Dendritic cell treated with granulocyte-macrophage colony-stimulating factor and Interleukin-4, amounts not matched to agents 40 ng/mL and 50 ng/mL, for 4 days (primary cell): ENCODE results near the gene DHRS3.

Experiments used
- H3K27ac Mint-ChIP-seq: one replicate; pipeline ENCODE4 v1.8.0; 2022; ENCODE audit warnings: mild to moderate bottlenecking, mixed read lengths
- H3K27me3 Mint-ChIP-seq: one replicate; pipeline ENCODE4 v1.8.0; 2022; ENCODE audit warnings: mild to moderate bottlenecking, mixed read lengths
- H3K36me3 Mint-ChIP-seq: one replicate; pipeline ENCODE4 v1.8.0; 2022; ENCODE audit warnings: low read depth, mixed read lengths
- H3K4me1 Mint-ChIP-seq: one replicate; pipeline ENCODE4 v1.8.0; 2022; ENCODE audit warnings: low read depth, mixed read lengths
- H3K4me3 Mint-ChIP-seq: one replicate; pipeline ENCODE4 v1.8.0; 2022; ENCODE audit warnings: mild to moderate bottlenecking, moderate library complexity, mixed read lengths
- H3K9me3 Mint-ChIP-seq: one replicate; pipeline ENCODE4 v1.8.0; 2022; ENCODE audit warnings: mixed read lengths
- intact Hi-C: fragments of 100-400 bp; cut with micrococcal nuclease; formaldehyde crosslinking; loops from one replicate; pipeline ENCODE4 v1.15.0; 2022

The DHRS3 gene

DNA sequence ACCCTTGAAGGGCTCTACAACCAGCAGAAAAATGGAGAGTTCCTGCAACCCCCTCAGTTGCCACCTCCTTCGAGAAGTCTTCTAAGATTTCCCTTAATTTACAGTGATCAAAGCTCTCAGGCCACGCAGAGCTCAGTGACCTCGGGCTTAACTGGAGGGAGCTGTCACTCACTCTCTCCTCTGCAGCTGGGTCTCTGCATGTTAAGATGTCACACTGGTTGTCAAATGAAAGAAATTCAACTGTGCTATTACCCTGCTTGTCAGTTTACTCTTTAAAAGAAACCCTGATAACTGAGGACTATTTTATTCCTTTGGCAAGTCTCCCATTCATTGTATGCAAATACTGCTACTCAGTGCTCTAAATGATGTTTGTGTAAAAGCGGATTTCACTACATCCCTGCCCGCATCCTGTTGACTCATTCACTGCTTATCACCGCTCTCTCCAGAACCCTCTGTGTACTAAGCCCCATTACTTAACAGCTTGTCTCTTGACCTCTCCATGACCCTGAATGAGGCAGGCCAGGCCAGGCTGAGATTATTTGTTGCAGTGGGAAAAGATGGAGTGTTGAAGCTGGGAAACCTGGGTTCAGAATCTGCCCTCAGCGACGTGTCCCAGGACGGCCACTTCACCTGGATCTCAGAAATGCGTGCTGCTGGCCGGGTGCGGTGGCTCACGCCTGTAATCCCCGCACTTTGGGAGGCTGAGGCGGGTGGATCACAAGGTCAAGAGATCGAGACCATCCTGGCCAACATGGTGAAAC lies 13.7 kb downstream of the DHRS3 start:
- intact Hi-C loops, result no loop called here
- H3K27ac Mint-ChIP-seq, result peak overlapping the region; percentile 39

DNA sequence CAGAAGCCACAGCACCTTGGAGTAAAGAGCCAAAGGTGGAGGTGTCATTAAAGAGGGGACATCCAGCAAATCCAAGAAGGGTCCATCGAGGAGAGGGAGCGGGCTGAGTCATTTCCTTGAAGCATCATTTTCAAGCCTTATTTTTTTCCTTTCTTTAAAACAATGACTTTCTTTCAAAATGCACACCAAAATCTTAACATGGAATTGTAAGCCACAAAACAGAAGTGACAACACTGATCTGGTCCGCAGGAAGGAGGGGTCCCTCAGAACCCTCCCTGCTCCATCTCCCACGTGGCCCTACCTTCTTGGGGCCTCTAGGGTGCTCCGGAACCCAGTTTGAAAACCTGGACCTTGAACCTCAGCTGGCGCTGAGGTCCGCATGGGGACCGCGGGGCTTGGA lies 14.8 kb downstream of the DHRS3 start:
- peaks cover 46% of the 10 kb centered on the region for H3K4me1 Mint-ChIP-seq
- H3K9me3 Mint-ChIP-seq, result peaks cover 9% of the 10 kb centered on the region
- intact Hi-C loops, result no loop called here
- peaks cover 5% of the 10 kb centered on the region for H3K36me3 Mint-ChIP-seq
- peak overlapping the region; percentile 26 for H3K27ac Mint-ChIP-seq
- H3K27me3 Mint-ChIP-seq, result peaks cover 29% of the 10 kb centered on the region
- H3K4me3 Mint-ChIP-seq, result no peak overlapping the region

More for the DNA sequence above, 13.7 kb downstream of the DHRS3 start:
- peaks cover 6% of the 10 kb centered on the region for H3K36me3 Mint-ChIP-seq
- H3K4me1 Mint-ChIP-seq, result peaks cover 46% of the 10 kb centered on the region
- peaks cover 9% of the 10 kb centered on the region for H3K9me3 Mint-ChIP-seq
- no peak overlapping the region for H3K4me3 Mint-ChIP-seq
- peaks cover 28% of the 10 kb centered on the region for H3K27me3 Mint-ChIP-seq

DNA sequence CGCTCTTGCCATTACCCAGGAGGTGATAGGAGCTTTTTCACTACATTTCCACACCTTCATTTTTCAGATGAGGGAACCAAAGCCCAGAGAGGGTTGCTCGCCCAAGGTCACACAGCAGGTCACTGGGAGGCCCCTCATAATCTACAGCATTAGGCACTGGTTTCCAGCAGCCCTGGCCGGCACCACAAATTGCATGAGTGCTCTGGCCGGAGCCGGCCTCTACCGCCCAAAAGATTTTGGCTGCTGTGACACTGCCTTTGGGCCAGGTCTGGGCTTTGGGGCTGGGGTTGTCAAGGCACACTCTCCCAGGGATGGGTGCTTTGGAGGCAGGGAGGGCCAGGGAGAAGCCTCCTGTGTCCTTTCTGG lies 15.4 kb downstream of the DHRS3 start:
- intact Hi-C loops, result loop anchor here (1.0 kb wide), 1 partner anchor 14 kb away; no protein-coding TSS in a partner anchor
- H3K4me3 Mint-ChIP-seq, result no peak overlapping the region
- H3K36me3 Mint-ChIP-seq, result no peaks in the 10 kb centered on the region
- H3K9me3 Mint-ChIP-seq, result peaks cover 7% of the 10 kb centered on the region
- H3K4me1 Mint-ChIP-seq, result peaks cover 52% of the 10 kb centered on the region
- peak overlapping the region; percentile 26 for H3K27ac Mint-ChIP-seq
- peaks cover 34% of the 10 kb centered on the region for H3K27me3 Mint-ChIP-seq

DNA sequence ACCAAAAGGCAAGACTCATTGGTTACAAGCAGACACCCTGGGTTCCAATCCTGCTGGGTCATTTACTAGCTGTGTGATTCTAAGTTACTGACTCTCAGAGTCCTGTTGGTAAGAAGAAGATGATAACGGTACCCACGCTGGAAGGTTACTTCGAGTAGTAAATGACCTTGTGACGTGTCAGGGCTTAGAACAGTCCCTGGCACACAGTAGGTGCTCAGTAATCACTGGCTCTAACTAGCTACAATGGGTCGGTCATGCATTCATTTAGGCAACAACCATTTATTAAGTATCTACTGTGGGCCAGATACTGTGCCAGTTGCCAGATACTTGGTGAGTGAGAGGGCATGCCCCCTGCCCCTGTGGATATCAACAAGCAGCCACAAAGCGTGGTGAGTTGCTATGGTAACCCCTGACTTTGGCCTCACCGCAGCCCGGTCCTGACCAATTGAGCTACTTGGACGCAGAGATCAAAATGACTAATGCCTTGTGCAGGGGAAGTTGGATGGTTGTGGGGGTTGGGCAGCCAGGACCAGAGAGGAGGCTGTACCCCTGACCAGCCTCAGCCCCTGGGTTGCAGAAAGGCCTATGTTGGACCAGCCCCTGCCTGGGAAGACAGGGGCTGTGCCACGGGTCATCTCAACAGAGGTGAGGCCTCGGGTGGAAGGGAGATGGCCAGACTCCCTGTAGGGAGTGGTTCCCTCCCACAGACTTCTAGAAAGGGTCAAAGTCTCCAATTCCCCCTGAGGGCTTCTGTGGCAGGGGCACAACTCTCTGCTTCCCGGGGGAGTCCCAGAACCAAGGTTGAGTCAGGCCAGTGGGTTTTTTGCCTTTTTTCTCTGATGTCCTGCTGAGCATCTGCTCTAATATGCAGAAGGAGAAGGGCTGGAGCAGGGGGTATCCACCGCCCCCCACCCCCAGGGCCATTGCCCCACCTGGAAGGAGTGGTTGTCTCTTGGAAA lies 16.0 kb downstream of the DHRS3 start:
- intact Hi-C loops, result loop anchor here (1.0 kb wide), 1 partner anchor 14 kb away; no protein-coding TSS in a partner anchor
- Mint-ChIP-seq H3K4me3 (no peak overlapping the region), H3K9me3 (peaks cover under 1% of the 10 kb centered on the region), H3K27ac (peak overlapping the region; percentile 17), H3K27me3 (peaks cover 39% of the 10 kb centered on the region), H3K36me3 (no peaks in the 10 kb centered on the region), H3K4me1 (peaks cover 58% of the 10 kb centered on the region)

DNA sequence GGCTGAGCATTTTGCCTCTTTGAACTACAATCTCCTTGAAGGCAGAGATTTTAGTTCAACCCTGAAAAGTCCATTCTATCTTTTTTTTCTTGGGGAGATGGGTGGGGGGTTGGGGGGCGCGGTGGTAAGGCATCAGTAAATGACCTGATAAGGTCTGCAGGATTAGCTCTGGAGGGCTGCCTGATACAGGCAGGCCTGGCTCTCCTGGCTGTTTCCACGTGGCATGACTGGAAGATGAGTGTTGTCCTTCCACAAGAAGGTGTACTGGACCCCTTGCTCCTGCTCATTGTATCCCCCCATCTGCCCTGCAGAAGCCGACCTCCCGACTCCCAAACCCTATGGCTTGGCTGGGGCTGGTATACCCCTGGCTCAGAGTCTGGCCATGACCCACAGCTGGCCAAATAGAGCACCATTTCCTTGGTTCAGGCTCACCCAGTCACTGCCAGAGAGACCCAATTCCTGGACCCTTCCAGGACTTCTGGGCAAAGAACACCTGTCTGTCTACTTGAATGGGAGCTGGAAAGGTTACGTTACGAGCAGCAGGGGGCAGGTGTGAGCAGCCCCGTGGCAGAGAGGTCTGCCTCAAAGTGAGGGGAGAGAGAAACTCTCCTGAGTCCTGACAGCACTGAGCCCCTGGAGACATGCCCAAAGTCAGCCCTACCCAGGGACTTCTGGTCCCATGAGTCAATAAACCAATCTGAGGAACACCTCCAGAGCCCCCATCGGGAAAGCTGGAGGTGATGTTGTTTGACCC lies 17.0 kb downstream of the DHRS3 start:
- no peaks in the 10 kb centered on the region for H3K9me3 Mint-ChIP-seq
- intact Hi-C loops, result no loop called here
- H3K36me3 Mint-ChIP-seq, result no peaks in the 10 kb centered on the region
- peaks cover 64% of the 10 kb centered on the region for H3K4me1 Mint-ChIP-seq
- peak overlapping the region; percentile 30 for H3K27ac Mint-ChIP-seq
- H3K4me3 Mint-ChIP-seq, result no peak overlapping the region
- H3K27me3 Mint-ChIP-seq, result peaks cover 39% of the 10 kb centered on the region

DNA sequence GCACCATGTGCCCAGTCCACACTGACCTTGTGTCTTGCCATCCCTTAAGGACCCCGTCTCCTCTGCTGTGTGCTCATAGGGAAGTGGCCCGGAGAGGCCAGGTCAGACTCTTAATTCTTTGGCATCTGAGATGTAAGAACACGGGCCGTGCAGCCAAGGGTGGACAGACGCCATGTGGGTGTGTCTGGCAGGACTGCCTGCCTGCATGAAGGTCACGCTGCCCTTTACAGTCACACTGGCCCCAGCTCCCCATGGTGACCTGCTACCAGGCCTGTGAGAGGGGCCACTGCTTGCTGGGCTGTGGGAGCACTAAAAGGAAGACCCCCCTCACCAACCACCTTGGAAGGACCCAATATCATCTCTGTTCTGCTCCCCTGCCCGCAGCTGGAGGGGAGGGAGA lies 17.7 kb downstream of the DHRS3 start:
- Mint-ChIP-seq H3K4me3 (no peak overlapping the region), H3K27ac (no peak overlapping the region), H3K36me3 (no peaks in the 10 kb centered on the region), H3K9me3 (no peaks in the 10 kb centered on the region), H3K4me1 (peaks cover 64% of the 10 kb centered on the region), H3K27me3 (peaks cover 43% of the 10 kb centered on the region)
- intact Hi-C loops, result no loop called here

DNA sequence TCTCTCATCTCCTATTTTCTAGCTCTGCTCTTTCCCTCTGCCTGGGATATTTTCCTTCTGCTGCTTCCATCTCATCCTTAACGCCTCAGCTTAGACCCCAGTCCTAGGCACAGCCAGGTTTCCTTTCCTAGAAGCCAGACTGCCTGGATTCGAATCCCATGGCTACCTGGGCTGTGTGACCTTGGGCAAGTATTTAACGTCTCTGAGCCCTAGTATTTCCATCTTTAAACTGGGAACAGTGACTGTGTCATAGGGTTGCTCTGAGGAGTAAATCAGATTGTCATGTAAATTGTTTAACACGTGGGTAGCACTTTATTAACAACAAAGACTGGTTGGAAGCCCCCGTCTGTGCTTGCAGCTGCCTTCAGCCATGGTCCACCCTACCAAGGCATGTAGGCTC lies 18.4 kb downstream of the DHRS3 start:
- no peak overlapping the region for H3K27ac Mint-ChIP-seq

DNA sequence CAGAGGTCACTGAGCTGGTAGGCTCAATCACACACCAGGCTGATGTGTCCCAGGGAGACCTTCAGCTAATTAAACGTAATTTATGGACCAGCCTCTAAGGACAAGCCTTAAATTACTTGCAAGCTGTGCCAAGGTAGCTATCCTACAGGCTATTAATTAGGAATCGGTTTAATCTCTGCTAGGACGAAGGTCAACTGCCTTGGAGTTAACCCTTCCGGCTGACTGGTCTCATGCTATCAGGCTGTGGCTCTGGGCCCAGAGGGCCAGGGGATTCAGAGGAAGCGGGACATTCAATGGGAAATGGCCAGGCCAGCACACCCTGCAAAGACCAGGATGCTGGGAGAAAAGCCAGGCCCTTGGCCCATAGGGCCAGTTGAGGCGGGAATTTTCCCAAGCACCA lies 19.0 kb downstream of the DHRS3 start:
- Mint-ChIP-seq H3K4me1 (peaks cover 69% of the 10 kb centered on the region), H3K9me3 (no peaks in the 10 kb centered on the region), H3K36me3 (no peaks in the 10 kb centered on the region), H3K4me3 (no peak overlapping the region), H3K27ac (no peak overlapping the region), H3K27me3 (peaks cover 55% of the 10 kb centered on the region)
- intact Hi-C loops, result no loop called here

More for the DNA sequence above, 18.4 kb downstream of the DHRS3 start:
- Mint-ChIP-seq H3K36me3 (no peaks in the 10 kb centered on the region), H3K27me3 (peaks cover 49% of the 10 kb centered on the region), H3K4me1 (peaks cover 69% of the 10 kb centered on the region), H3K4me3 (no peak overlapping the region), H3K9me3 (no peaks in the 10 kb centered on the region)
- intact Hi-C loops, result no loop called here

DNA sequence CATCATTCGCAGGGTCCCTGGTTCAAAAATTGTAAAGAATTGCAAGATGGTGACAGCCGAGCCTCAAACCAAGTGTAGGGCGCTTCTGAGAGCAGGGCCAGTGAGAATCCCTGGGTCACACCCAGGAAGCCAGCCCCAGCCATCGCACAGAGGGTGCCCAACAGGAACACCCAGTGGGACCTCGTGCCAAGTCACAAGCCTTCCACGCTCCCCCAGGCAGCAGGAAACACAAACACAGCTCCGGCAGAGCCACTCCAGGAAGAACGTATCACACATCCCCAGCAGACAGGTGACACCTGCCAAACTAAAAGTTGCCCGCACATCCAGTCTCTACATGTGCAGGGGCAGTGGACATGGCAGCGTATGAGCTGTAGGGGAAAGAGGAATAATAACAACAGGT lies 20.2 kb downstream of the DHRS3 start:
- H3K27me3 Mint-ChIP-seq, result peaks cover 56% of the 10 kb centered on the region
- H3K27ac Mint-ChIP-seq, result no peak overlapping the region
- H3K36me3 Mint-ChIP-seq, result no peaks in the 10 kb centered on the region
- intact Hi-C loops, result no loop called here
- no peaks in the 10 kb centered on the region for H3K9me3 Mint-ChIP-seq
- H3K4me3 Mint-ChIP-seq, result no peak overlapping the region
- H3K4me1 Mint-ChIP-seq, result peaks cover 64% of the 10 kb centered on the region

DNA sequence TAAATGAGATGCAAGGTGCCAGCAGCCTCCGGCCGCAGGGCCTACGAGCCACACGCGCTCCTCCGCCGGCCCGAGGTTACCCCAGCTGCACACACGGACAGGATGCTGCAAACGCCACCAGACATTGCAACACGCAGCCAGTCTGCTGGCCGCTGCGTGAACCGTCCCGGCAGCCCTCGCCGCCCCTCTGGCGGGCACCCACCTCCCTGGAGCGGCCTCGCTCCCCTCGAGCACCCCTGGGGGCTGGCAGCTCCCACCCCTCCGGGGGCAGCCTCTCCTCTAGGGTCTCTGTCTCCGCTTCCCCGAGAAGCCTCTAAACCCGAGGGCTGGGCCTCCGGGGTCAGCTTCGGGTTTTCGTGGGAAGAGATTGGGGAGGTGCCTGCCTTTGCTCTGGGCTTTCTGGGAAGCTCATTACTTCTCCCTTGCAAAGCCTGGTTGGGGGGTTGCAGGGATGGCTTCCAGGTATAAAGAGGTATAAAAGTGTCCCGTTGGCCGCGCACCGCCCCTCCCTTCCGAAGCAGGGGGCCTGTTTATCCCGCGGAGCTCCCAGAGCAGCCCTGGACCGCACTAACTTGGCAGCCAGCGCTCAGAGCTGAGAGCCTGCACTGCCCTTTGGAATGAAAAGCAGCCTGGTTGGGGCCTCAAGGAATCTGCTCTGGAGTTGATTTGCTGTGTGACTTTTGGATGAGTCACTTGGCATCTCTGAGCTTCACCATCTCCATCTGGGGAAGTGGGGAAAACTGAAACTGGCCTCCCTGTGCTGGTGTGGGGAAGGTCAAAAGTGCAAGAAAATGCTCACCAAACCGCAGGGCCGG lies 21.8 kb downstream of the DHRS3 start:
- Mint-ChIP-seq H3K9me3 (no peaks in the 10 kb centered on the region), H3K27me3 (peaks cover 56% of the 10 kb centered on the region), H3K4me1 (peaks cover 48% of the 10 kb centered on the region), H3K4me3 (no peak overlapping the region), H3K27ac (no peak overlapping the region), H3K36me3 (no peaks in the 10 kb centered on the region)
- intact Hi-C loops, result no loop called here

DNA sequence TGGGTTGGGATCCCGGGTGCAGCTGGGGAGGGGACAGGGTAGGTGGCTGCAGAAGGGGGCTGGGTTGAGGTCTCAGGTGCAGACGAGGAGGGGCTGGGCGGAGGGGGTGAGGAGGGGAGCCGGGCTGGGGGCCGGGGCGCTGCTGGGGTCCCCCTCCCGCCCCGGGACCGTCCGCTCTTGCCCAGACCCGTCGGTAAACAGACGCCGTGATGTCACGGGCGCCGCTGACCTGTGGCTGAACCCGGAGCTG lies 22.3 kb downstream of the DHRS3 start:
- Mint-ChIP-seq H3K4me3 (no peak overlapping the region), H3K36me3 (no peaks in the 10 kb centered on the region), H3K27ac (no peak overlapping the region), H3K27me3 (peaks cover 51% of the 10 kb centered on the region), H3K9me3 (no peaks in the 10 kb centered on the region), H3K4me1 (peaks cover 42% of the 10 kb centered on the region)
- intact Hi-C loops, result no loop called here

DNA sequence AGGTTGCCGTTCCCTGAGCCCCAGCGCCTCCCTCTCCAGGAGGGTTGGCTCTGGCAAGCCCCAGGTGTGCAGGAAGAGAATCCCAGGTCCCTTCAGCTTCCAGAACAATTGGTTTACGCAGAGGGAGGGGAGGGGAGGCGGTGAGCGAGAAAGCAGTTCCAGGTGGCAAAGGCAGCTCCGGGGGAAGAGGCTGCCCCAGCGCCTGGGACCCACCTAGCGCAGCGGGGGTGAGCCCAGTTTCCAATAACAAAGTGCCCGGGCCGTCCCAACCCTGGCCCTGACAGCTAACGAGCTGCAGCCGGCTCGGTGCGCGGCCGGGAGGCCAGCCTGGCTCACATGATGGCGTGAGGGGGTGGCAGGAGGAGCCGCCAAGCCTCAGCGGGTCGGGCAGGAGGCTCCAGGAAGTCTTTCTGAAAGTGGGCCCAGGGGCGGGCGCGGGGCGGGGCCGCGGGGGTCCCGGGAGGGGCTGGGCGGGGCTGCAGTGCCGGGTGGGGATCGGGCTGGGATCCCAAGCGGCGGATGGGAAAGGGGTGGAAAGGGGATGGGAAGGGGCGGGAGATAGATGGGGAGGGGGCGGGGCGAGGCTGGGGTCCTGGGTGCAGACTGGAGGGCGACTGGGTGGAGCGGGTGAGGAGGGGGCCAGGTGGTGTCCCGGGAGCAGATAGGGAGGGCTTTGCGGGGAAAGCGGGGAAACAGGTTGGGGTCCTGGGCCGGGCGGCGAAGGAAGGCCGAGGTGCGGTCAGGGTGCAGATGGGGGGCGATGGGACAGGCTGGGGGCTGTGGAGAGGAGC lies 22.8 kb downstream of the DHRS3 start:
- intact Hi-C loops, result no loop called here
- H3K4me3 Mint-ChIP-seq, result peak overlapping the region; percentile 66
- H3K36me3 Mint-ChIP-seq, result no peaks in the 10 kb centered on the region
- peaks cover 39% of the 10 kb centered on the region for H3K4me1 Mint-ChIP-seq
- H3K9me3 Mint-ChIP-seq, result no peaks in the 10 kb centered on the region
- H3K27ac Mint-ChIP-seq, result peak overlapping the region; percentile 0
- peaks cover 46% of the 10 kb centered on the region for H3K27me3 Mint-ChIP-seq

DNA sequence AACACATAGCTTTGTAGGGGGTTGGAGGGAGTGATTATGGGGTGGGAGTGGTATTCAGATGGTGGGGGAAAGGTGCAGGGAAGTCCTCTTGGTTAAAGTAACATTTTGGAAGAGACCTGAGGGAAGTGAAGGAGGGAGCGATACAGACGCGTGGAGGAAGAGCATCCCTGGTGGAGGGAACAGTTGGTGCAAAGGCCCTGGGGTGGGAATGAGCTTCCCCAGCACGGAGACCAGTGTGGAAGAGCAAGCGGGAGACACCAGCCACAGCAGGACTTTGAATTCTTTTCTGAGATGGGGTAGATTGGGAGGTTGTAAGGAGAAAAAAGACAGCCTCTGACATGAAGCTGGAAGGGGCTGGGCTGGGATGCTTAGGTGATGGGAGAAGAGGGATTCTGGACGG lies 23.5 kb downstream of the DHRS3 start:
- Mint-ChIP-seq H3K27ac (peak overlapping the region; percentile 0), H3K4me1 (peaks cover 39% of the 10 kb centered on the region)

More for the DNA sequence above, 23.5 kb downstream of the DHRS3 start:
- Mint-ChIP-seq H3K4me3 (peak overlapping the region; percentile 66), H3K9me3 (no peaks in the 10 kb centered on the region), H3K27me3 (peaks cover 40% of the 10 kb centered on the region), H3K36me3 (no peaks in the 10 kb centered on the region)
- intact Hi-C loops, result no loop called here
